ENCODE data around the gene OGDHL.
"Not testable (repeated sequence)": the region's sequence is repeated elsewhere in the genome, so short reads cannot be mapped to it uniquely, and the experiment has no call there.

OGDHL gene

DNA sequence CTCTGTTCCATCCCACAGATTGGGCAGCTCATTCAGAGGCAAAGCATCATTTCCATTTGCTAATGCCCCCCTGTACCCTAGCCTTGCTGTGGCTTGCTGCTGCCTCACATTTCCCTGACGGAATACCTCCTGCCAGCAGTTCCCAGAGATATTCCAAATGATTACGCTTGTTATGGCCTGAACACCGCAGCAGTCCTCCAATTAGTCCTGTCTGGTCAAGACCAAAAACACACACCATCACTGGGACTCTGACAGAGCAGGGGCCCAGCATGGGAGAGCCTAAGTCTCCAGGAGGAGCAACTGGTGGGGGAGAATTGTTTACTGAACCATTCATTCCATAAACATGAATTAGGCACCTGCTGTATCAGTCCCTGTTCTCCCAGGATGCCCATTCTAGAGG lies 6.1 kb downstream of the OGDHL start:
- DNase-seq (ENCODE audit: low spot score) = no peak

DNA sequence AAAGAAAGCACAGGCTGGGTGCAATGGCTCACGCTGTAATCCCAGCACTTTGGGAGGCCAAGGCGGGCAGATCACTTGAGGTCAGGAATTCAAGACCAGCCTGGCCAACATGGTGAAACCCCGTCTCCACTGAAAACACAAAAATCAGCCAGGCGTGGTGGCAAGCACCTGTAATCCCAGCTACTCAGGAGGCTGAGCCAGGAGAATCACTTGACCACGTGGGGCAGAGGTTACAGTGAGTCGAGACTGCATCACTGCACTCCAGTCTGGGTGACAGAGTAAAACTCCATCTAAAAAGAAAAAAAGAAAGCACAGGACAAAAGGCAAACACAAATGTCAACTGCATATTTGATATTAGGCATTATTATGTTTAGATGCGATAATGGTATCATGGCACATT lies 7.2 kb downstream of the OGDHL start:
- DNase-seq (ENCODE audit: low spot score) = not testable (repeated sequence)

DNA sequence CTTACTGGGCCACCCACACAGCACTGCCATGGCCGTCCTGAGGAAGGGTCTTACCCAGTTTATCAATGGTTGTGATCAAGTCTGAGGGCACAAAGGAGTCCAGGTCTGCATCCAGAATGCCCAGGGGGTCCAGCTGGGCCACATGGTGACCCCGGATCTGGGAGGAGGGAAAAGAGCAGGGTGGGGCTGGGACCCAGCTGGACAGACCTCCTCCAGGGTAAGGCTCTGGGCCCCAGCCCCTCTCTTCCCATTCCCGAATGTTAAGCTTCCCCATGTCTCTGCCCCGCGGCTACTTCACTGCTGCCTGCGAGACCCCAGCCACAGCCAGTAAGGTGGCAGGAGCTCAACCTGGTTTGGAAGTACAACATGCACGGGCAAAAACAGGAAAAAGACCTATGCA lies 9.5 kb downstream of the OGDHL start:
- DNase-seq (ENCODE audit: low spot score) = no peak

DNA sequence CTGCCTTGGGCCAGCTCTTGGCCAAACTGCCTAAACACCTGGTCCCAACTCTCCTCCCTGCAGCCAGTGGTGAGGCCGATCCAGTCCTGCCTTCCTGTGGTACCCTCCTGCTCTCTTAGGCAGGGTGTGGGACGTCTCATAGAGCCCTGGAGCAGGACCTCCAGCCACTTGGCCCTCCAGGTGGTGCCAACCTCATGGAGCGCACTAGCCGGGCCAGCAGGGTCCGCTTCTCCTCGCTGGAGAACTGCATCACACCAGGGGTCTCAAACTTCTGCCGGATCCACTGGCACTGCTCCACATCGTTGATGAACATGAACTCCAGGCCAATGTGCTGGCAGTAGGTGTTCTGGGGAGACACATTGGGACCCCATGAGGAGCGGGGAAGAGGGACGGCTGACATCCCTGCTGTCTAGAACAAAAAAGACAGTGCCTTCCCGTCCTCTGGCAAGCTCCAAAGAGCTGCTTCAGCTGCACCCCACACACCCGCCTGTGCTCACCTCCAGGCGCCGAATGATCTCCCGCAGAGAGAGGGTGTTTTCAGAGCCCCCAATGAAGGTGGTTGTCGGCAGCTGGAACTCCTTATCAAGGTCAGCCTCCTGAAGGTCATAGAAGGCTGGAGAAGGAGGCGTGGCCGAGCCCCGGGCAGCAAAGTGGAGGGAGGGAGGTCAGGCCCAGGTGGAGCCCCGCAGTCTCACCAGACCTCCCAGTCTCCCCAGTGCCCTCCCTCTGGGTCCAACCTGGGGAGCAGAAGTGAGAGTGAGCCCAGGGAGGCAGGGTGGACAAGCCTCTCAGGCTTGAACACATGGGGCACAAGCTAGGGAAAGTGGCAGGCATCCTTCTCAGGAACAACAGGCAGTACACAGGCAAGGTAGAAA lies 10.2 kb downstream of the OGDHL start:
- no peak for DNase-seq (ENCODE audit: low spot score)

DNA sequence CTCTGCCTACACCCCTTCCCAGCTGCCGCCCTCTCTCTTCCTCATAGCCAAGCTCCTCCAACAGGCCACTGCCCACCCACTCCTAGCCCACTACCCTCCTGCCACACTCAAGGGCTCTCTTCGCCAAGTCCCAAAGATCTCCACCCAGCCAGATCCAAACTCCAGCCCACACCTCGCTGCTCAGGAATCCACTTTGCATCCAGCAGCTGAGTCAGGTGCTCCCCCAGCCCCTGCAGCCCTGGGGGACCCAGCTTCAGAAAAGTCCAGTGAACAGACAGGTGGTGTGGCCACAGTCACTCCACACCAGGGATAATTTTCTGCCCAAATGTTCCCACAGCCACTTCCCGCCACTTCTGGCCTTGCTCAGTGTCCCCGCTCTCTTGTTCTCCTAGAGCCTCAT lies 10.9 kb downstream of the OGDHL start:
- DNase-seq (ENCODE audit: low spot score) = no peak

DNA sequence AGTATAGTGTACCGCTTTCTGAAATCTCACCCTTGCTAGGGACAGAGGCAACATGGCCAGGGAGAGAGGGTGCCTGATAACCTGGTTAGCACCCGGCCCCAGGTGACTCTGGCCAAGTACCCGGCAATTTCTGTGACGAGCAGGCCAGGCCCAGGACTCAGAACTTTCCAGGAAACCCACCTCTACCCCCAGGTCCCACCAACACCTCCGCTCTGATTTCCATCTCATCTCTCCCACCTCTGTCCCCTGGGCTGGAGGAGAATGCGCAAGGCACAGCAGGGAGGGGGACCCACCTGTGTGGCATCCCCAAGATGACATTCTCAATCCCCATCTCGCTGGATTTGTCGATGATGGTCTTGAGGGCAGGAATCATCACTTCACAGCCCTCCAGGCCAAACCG lies 11.6 kb downstream of the OGDHL start:
- DNase-seq (ENCODE audit: low spot score) = no peak

DNA sequence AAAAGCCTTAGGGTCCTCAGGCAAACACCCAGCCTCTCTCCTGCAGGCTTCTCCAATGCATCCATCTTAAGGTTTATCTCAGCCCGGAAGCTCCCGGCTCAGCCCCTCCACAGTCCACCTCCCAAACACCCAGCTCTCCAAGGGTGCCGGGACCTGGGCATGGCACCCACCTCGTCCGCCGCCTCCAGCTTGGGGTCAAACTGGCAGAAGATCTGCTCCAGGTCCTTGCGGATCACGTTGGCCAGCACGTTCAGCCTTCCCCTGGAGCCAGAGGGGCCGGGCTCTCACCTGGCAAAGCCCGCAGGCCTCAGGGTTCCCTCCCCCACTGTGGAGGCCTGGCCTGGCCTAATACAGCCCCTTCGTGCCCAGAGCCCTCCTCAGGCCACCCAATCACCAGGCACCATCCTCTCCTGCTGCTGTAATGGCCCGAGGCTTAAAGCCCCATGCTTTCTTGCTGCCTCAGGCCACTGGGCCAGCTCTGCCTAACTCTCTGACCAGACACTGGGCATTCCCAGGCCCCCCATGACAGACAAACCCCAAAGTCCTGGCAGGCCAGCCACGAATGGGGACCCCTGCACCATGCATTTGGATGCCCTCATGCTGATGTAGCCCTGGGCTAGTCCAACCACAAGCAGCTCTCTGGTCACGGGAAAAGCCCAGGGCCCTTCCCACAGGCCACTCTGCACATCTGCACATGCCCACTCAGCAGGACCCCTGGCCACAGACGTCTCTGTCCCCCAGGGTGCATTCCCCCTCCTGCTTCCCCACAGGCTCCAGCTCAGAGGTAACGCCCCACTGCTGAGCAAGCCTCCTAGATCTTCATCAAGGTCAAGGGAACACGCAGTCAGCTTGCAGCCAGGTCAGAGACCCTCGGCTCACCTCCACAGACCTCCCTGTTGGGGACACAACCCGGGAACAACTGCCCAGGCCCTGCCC lies 12.3 kb downstream of the OGDHL start:
- no peak for DNase-seq (ENCODE audit: low spot score)

DNA sequence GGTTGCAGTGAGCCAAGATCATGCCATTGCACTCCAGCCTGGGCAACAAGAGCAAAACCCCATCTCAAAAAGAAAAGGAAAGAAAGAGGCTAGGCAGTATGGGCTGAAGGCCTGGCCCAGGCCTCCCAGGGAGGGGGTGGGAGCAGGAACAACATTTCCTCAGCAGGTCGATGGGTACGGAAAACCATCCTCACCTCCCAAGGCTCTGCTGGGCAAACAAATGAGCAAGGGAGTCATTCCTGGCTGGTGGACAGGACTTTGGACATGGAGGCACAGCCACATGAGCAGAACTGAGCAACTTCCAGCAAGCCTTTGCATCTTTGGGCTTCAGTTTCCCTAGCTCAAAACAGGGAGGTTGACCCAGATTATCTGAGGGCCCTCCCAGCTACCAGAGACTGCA lies 13.0 kb downstream of the OGDHL start:
- no peak for DNase-seq (ENCODE audit: low spot score)

DNA sequence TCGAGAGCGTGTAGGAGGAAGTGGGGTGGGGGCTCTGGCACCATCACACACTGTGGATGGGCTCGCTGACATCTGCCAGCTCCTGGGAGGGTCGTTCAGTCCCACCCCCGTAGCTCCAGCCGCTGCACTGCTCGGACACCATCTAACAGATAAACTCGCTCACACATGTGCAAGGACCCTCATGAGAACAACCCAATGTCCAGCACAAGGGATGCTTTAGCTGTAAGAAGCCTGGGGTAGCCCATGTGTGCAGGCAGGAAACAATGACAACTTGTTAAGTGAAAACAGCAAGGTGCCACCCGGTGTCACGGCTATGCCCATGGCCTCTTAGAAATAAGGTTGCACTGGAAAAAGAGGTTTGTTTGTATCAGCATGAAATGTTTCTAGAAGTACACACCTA lies 14.1 kb downstream of the OGDHL start:
- DNase-seq (ENCODE audit: low spot score) = no peak

DNA sequence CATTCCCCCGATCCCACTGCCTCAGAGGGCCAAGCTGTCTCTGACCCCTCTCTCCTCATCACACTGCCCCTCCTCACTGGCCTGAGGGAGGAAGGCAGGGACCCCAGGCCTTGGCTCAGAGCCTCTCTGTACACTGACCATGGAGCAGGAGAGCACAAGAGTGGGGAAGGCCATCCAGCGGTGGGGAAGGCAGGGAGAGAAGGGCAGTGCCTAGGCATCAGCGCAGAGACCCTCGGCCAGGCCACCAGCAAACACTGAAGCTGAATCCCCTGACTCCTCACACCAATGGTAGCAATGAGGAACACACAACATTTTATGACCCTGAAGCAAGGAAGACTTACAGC lies 14.8 kb downstream of the OGDHL start:
- no peak for DNase-seq (ENCODE audit: low spot score)

DNA sequence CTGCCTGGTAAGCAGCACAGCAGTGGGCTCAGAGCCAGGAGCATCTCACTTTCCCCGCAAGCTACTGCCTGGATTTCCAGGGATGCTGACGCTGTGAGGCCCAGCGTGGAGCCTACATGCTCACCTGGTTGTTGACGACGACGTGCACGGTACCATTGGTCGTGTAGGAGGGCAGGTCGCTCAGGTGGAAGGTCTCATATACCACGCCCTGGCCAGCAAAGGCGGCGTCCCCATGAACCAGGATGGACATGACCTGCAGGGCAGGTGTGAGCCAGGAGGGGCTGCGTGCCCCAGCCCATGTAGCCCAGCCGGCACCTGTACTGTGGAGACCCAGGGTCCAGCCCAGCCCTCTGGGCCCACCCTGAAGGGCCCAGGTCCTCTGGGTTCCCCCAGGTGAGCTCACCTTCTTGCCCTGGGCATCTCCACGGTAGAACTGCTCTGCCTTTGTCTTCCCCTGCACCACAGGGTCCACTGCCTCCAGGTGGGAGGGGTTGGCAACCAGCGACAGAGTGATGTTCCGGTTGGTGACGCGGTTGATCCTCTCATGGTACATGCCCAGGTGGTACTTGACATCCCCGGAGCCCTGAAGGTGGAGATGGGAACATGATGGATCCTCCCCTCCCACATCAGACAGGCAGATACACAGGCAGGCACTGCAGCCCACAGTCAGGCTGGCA lies 15.4 kb downstream of the OGDHL start:
- no peak for DNase-seq (ENCODE audit: low spot score)

DNA sequence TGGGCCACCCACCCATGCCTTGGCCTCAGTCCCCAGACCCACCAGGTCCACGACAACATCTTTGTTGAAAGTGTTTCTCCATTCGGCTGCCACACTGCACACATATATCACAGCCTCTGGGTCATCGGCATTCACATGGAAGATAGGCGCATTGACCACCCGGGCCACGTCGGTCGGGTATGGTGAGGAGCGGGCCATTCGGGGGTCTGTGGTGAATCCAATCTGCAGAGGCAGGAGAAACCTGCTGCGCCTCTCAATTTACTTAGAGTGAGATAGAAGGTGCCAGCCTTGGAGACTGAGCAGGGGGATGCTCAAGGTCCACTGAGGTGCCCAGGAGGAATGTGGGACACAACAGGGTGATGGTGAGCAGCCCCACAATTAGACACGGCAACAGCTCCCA lies 16.4 kb downstream of the OGDHL start:
- no peak for DNase-seq (ENCODE audit: low spot score)

DNA sequence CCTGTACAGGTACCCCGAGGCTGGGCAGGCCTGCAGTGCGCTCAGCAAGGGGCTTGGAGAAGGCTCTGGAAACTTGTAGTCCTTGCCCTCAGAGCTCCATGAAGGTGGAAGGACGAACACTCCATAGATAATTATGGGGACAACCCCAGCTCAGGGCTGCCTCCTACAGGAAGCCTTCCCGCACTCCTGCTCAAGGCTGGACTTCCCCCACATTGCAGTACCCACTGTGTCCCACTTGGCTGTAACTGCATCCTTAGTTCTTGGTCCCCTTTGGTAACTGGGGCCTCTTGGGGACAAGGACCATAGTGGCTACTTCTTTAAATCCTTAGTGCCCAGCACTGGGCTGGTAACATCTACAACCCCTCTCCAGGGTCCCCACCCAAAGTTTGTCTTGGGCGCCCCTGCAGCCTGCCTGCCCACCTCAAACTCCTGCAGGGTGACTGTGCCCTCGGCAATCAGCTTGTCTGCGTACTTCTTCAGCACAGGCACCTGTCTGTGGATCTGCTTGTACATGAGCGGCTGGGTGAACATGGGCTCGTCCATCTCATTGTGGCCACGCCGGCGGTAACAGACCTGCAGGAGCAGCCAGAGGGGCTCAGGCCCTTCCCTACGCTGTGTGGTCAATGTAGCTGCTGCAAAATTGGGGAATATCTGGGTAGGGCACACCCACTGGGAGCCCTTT lies 17.1 kb downstream of the OGDHL start:
- no peak for DNase-seq (ENCODE audit: low spot score)

DNA sequence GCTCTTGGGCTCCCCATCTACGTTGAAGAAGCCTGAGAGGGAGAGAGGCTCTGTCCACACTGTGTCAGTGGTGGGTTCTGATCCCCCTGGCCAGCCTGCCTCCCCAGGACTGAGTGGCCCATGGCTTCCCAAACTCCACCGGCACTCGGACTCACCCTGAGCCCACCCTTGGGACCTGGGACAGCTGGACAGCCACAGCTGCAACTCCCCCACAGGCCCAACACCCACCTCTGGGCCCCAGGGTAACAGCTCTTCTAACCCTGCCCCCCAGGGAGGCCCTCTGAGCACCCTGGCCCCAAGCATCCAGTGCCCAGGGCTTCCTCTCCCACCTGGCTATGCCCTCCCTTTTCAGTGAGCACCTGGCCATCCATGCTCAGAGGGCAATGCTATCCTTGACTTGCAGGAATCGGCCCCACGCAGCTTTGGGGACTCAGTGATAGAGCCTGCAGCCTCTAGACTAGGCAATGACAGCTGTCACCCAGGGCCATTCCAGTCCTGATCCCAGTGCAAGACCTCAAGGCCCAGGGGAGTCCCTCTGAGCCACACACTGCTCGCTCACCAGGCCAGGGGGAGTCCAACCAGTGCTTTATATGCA lies 17.9 kb downstream of the OGDHL start:
- no peak for DNase-seq (ENCODE audit: low spot score)

DNA sequence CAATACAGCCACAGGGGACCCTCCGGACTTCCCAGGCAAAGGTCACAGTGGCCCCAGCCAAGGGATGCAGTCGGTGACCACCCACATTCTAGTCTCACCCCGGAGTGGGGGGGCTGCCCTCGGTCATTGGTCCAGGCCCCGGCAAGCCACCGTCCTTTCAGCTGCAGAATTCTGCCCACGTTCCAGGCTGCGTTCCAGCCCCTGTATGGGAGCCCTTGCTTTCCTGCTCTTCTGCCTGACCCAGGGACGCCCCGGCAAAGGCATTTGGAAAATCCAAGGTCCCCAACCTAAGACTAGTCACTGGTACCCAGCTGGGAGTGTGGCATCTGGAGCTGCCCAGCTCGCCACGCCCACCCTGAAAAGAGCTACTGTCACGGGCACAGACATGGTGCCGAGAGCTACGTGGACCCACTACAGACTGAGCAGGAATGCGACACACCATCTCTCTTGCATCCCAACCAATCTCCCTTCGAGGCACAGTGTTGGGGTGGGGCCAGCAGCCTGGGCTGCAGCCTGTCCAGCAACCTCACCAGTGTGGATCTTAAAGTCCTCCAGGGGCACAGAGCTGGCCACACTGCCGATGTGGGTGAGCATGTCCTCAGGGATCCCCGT lies 18.6 kb downstream of the OGDHL start:
- no peak for DNase-seq (ENCODE audit: low spot score)

DNA sequence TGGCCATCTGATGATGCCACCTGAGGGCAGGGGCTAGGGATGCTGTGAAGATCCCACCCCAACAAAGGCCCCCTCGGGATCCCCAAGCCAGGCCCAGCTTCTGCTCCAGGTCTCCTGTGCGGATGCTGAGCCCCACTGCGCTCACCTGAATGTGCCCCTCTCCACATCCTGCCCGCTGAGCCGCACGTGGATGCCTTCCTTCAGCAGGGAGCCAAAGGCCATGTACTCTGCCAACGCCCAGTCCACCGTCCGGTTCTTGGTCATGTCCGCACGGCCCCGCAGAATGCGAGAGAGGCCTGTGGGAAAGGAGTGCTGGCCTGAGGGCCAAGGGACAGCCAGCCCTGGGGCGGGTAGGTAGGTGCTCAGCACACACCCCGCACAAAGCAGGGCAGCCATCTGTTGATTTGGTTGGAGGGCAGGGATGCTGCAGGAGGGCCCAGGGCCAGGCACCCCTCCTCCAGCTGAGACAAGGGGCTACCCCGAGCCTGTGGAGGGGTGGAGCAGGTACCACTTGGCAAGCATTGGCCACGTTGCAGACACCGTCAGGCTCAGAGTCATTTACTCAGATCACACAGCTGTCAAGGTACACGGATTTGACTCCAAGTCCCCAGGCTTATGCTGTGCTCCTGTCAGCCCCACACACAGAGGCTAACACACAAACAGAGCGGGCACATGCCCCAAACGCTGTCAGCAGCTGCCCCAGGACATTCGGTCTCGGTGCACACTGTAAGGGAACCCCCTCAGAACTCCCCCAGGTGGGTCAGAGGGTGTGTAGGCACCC lies 19.2 kb downstream of the OGDHL start:
- no peak for DNase-seq (ENCODE audit: low spot score)

DNA sequence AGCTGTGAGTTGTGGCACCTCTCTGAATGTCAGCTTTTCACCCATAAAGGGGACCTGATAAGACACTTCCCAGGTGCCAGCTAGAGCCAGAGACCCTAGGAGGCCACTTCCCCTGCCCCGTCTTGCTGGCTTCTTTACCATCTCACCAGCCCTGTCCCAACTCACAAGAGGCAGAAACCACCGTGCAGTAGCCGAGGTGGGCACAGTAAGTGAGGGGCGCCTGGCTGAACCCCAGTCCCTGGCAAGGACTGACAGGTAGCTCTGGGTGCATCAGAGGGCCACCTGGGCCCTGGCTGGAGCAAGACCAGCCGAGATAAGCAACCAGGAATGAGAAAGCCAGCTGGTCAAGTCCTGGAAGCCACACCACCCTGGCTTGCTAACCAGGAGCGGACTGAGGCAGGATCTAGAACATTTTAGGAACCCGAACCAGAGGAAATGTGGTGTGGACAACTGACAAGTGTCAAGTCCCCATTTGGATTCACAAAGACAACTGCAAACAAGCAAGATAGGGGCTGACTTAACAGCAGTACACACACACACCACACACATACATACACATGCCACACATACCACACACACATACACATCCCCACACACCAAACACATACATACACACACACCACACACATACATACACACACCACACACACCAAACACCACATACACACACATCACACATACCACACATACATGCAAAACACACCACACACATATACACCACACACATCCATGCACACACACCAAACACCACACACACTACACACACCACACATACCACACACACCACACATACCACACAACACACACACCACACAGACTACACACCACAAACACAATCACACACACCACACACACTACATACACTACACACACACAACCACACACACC lies 20.8 kb downstream of the OGDHL start:
- no peak for DNase-seq (ENCODE audit: low spot score)

DNA sequence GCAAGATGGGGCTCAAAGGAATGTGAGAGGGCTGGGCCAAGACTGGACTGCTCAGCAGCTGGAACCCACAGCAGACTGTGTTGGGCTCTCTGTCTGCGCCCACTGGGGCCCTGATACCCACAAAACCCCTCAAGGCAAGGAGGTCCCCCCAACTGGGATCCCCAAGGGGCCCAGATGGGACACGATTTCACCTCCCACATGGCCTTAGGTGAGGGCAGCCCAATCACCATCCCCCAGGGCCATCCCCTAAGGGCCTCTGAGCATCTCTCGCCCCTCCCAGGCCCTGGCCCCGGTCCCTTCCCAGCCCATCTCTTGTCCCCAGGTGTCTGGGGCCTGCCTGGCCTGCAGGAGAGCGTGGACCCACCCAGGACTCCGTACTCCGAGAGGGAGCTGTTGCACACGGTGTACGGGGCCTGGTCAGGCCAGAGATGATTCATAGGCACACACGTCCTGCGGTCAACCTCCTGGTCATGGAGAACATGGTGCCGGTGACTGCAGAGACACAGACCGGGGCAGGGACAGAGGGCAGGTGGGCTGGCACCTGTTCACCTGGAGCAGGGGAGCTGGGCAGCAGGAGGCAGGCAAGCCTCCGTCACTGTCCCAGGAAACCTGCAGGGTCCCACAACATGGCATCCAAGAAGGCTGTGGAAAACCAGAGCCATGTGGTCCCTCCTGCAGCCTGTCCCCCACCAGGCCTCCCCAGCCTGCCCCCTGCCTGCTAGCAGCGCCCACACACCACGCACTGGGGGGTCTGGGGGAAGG lies 21.6 kb downstream of the OGDHL start:
- DNase-seq (ENCODE audit: low spot score) = no peak

DNA sequence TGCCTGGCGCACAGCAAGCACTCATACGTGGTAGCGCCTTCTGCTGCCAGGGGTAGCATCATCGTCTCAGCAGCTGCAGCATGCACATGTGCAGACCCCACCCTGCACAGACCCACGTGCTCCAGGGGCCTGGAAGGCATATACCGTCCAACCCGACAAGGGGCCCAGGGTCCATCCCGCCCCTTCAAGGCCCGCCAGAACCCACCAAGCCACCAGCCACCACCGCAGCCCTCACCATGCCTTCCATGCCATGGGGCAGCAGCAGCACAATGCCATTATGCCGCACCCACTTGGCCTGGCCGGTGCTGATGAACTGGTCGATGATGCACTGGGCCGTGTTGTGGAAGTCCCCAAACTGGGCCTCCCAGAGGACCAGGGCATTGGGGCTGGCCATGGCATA lies 22.7 kb downstream of the OGDHL start:
- DNase-seq (ENCODE audit: low spot score) = no peak
